GM18517 (cell line): ENCODE results near the gene ALOXE3.

ENCODE experiments used
- ATAC-seq: cut with Tn5 transposase; IDR thresholded peaks from one replicate; pipeline ENCODE4 v1.9.1; 2021; ENCODE audit warnings: mild to moderate bottlenecking, moderate library complexity; ENCODE audit not compliant: unreplicated experiment

Gene ALOXE3

GRCh38 chr17:8055851-8056231, 62.5 kb downstream of the ALOXE3 start:
- no peak for ATAC-seq

DNA sequence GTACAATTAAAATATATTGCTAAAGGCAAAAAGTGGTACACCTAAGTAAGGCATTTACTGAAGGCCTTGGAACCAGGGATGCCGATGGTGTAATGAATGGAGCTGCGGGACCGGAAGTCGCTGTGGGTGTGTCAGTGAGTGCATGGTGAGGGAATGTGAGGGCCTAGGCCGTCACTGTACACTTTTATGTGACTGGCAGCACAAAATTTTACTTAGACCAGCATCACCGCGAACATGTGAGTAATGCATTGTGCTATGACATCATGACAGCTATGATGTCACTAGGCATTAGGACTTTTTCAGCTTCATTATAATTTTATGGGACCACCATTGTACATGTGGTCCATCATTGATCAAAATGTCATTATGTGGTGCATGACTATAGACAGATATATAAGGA, 64.7 kb downstream of the ALOXE3 start:
- no peak for ATAC-seq

- no peak for ATAC-seq
Observed at GRCh38 chr17:8052256-8053252, 65.8 kb downstream of the ALOXE3 start.

- ATAC-seq = no peak
Observed at GRCh38 chr17:8051831-8052230, 66.5 kb downstream of the ALOXE3 start.

DNA sequence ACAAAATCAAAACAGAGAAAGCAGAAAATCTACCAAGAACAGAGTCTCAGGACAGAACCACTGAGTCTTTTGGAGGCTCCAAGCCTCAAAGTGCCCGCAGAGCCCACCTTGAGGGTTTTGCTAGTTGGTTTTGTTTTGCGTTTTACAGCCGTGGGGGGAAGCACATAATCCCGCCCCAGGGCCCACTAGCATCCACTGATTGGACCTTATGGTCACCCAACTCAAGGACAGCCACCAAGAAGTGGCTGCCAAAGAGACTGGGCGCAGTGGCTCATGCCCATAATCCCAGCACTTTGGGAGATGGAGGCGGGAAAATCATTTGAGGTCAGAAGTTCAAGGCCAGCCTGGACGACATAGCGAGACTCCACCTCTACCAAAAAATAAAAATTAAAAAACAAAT, 69.6 kb downstream of the ALOXE3 start:
- no peak for ATAC-seq

- no peak for ATAC-seq
Observed at GRCh38 chr17:8048236-8048635, 70.1 kb downstream of the ALOXE3 start.

DNA sequence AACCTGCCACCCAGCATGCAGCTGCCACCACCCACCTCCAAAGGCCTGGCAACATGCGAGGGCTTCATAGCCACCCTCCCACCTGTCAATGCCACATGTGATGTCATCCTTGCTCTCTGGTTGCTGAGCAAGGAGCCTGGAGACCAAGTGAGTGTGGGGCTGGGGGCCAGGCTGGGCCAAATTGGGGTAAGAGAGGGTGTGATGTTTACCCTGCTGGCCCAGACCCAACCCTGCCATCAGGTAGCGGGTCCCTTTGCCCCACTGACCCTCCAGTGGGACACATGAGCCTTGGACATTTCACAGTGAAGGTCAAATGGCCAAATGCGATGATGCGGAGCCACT, 70.6 kb downstream of the ALOXE3 start:
- no peak for ATAC-seq

DNA sequence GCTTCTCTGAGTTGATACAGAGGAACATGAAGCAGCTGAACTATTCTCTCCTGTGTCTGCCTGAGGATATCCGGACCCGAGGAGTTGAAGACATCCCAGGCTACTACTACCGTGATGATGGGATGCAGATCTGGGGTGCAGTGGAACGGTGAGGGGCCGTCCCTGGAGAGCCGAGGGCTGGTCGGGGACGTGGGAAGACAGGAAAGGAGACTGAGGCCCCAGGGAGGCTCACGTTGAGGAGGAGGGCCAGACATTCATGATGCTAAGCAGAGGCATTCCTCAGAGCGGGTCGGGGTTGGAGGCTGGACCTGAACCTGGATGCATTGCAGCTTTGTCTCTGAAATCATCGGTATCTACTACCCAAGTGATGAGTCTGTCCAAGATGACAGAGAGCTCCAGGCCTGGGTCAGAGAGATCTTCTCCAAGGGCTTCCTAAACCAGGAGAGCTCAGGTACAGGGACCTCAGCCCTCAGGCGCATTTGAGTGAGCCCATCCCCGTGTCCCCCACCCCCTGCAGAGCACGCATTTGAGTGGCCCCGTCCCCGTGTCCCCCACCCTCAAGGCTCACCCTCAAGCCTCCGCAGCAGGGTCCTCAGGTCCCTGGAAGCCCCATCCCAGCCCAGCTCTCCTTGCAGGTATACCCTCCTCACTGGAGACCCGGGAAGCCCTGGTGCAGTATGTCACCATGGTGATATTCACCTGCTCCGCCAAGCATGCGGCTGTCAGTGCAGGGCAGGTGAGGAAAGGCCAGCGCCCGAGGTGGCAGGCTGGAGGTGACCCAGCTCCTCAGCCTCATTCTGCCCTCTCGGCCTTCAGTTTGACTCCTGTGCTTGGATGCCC, 71.2 kb downstream of the ALOXE3 start:
- ATAC-seq = no peak

- no peak for ATAC-seq
Observed at GRCh38 chr17:8046306-8046928, 71.9 kb downstream of the ALOXE3 start.
